NB4 (cell line): ENCODE results near the gene CEACAM6.
A peak's percentile ranks its signal among the peaks of the same experiment; 100 is the strongest.

Experiments used
- MYC ChIP-seq: IDR thresholded peaks from 2 replicates; pipeline ENCODE4 v1.6.1; 2011; ENCODE audit warnings: low read depth, low read length
- POLR2A ChIP-seq: IDR thresholded peaks from 2 replicates; pipeline ENCODE4 v1.6.1; 2011; ENCODE audit warnings: mild to moderate bottlenecking; ENCODE audit not compliant: insufficient read length; ENCODE audit errors: extremely low read depth
- TF ChIP-seq, protein P1 (sequence below): IDR thresholded peaks from one replicate; pipeline ENCODE4 v1.5.1; 2012; ENCODE audit warnings: low read depth, low read length

DNA sequence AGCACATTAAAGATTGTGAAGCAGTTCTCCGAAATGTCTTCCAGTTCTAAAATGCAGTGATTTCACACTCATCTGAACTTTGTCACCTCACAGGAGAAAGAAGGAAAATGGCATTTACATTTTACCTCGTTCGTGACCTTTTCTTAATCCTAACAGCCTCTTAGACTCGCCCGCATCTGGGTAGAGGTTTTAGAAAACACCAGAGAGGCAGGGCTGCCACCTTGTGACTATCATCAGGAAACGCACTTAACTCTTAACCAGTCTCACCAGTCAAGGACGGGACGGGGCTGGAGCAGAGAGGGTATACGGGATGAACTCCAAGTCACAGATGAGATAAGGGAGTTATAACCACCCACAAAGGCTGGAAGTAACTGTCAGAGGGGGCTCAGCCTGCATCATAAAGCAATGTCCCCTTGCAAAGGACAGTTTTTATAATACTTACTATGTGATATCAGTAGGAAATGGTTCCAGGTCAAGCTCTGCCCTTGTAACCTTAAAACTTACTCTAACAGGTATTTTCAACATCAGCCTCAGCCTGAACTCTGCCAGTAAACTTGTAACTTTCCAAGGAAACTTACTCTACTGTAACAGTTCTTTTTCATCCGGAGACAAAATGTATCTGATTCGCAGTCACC is 8.6 kb upstream of the CEACAM6 start:
- TF ChIP-seq, protein P1, sequence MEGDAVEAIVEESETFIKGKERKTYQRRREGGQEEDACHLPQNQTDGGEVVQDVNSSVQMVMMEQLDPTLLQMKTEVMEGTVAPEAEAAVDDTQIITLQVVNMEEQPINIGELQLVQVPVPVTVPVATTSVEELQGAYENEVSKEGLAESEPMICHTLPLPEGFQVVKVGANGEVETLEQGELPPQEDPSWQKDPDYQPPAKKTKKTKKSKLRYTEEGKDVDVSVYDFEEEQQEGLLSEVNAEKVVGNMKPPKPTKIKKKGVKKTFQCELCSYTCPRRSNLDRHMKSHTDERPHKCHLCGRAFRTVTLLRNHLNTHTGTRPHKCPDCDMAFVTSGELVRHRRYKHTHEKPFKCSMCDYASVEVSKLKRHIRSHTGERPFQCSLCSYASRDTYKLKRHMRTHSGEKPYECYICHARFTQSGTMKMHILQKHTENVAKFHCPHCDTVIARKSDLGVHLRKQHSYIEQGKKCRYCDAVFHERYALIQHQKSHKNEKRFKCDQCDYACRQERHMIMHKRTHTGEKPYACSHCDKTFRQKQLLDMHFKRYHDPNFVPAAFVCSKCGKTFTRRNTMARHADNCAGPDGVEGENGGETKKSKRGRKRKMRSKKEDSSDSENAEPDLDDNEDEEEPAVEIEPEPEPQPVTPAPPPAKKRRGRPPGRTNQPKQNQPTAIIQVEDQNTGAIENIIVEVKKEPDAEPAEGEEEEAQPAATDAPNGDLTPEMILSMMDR = peak; percentile 42
- TF ChIP-seq POLR2A = no peak
- TF ChIP-seq MYC = no peak
